Measurements from ENCODE around the gene SELL.

GRCh38 chr1:169750041-169750440, 38.6 kb upstream of the SELL start:
- TF ChIP-seq EZH2phosphoT487 (conservative IDR thresholded peaks at IDR 0.05; ENCODE audit: low read length), result no peak
- TF ChIP-seq CTCF (IDR thresholded peaks at IDR 0.05; ENCODE audit: insufficient read depth, low read length, poor library complexity, severe bottlenecking), result no peak

Measured in SU-DHL-6 (cell line).